GM18499 (cell line): ENCODE measurements around the gene DNAH11.

Experiments used
- ATAC-seq: cut with Tn5 transposase; IDR thresholded peaks from one replicate; pipeline ENCODE4 v1.9.1; 2021; ENCODE audit warnings: moderate number of reproducible peaks; ENCODE audit not compliant: insufficient read depth, unreplicated experiment

The DNAH11 gene

GRCh38 chr7:21757537-21758282 lies 214.9 kb downstream of the DNAH11 start:
- no peak for ATAC-seq

GRCh38 chr7:21758286-21758685 lies 215.4 kb downstream of the DNAH11 start:
- ATAC-seq: no peak

GRCh38 chr7:21762469-21762868 lies 219.6 kb downstream of the DNAH11 start:
- ATAC-seq: no peak

GRCh38 chr7:21763818-21764217 lies 221.0 kb downstream of the DNAH11 start:
- ATAC-seq: no peak

- no peak for ATAC-seq
Measured at GRCh38 chr7:21766218-21766617, 223.4 kb downstream of the DNAH11 start.

GRCh38 chr7:21767300-21767900 lies 224.6 kb downstream of the DNAH11 start:
- no peak for ATAC-seq

- no peak for ATAC-seq
Measured at GRCh38 chr7:21768279-21768678, 225.4 kb downstream of the DNAH11 start.

- no peak for ATAC-seq
Measured at GRCh38 chr7:21771266-21771665, 228.4 kb downstream of the DNAH11 start.

- ATAC-seq: no peak
Measured at GRCh38 chr7:21771906-21772610, 229.2 kb downstream of the DNAH11 start.

- ATAC-seq: no peak
Measured at GRCh38 chr7:21773326-21773725, 230.5 kb downstream of the DNAH11 start.

GRCh38 chr7:21777921-21778320 lies 235.1 kb downstream of the DNAH11 start:
- ATAC-seq: no peak

- no peak for ATAC-seq
Measured at GRCh38 chr7:21778953-21779352, 236.1 kb downstream of the DNAH11 start.

- no peak for ATAC-seq
Measured at GRCh38 chr7:21782996-21783395, 240.2 kb downstream of the DNAH11 start.

- no peak for ATAC-seq
Measured at GRCh38 chr7:21784989-21785388, 242.2 kb downstream of the DNAH11 start.

- ATAC-seq: no peak
Measured at GRCh38 chr7:21805791-21806190, 263.0 kb downstream of the DNAH11 start.

- ATAC-seq: no peak
Measured at GRCh38 chr7:21806388-21806787, 263.5 kb downstream of the DNAH11 start.

- ATAC-seq: no peak
Measured at GRCh38 chr7:21819048-21819447, 276.2 kb downstream of the DNAH11 start.

- ATAC-seq: no peak
Measured at GRCh38 chr7:21828841-21829240, 286.0 kb downstream of the DNAH11 start.

GRCh38 chr7:21829731-21830130 lies 286.9 kb downstream of the DNAH11 start:
- no peak for ATAC-seq

GRCh38 chr7:21844742-21845141 lies 301.9 kb downstream of the DNAH11 start:
- no peak for ATAC-seq

- ATAC-seq: no peak
Measured at GRCh38 chr7:21850531-21851285, 307.9 kb downstream of the DNAH11 start.
